HepG2 (cell line): Measurements from ENCODE around the gene CCNF. TPM values are rescaled to one million over a fixed set of nuclear protein-coding genes. Genes with fewer than 3 reads are reported as not detected.

ENCODE experiments used
- ATAC-seq: fragments of 200-7000 bp; cut with Tn5 transposase; 3 replicates; pipeline ENCODE4 v1.9.1; 2020; ENCODE audit warnings: mild to moderate bottlenecking, moderate library complexity
- BruUV-seq: library from RNA; stranded (reverse); fragments of 400-500 nt; replicated peaks from 2 replicates; lab custom pipeline; 2021; lab: Mats Ljungman, UMichigan
- CTCF ChIA-PET: fragments of 300-600 bp; formaldehyde crosslinking; extraction: SDS; loops from one replicate; lab custom pipeline; 2021; ENCODE audit warnings: low total read pairs, inconsistent platforms, low intra/inter-chr PET ratio; lab: Yijun Ruan, JAX
- POLR2A ChIA-PET: fragments of 350-600 bp; sonication (Branson Sonifier 250); formaldehyde crosslinking; loops from one replicate; lab custom pipeline; 2020; ENCODE audit warnings: antibody characterized with exemption, inconsistent platforms; lab: Yijun Ruan, JAX
- DNase-seq: peaks from one replicate; pipeline ENCODE4 v3.0.0-alpha.2; 2015; ENCODE audit warnings: low spot score
- FAIRE-seq: peaks from 3 replicates; lab custom pipeline; 2011; peaks lifted over from hg19 to GRCh38; lab: Jason Lieb, UNC
- H2AFZ ChIP-seq: one replicate; pipeline ENCODE4 v1.6.1; 2011; ENCODE audit warnings: low read length, inconsistent platforms
- H3K27ac ChIP-seq: fragments of 300-600 bp; 3 replicates; pipeline ENCODE4 v1.8.0; 2011; ENCODE audit warnings: mixed run types, mild to moderate bottlenecking, mixed read lengths, low read length, inconsistent platforms; ENCODE audit not compliant: insufficient read depth; ENCODE audit errors: extremely low read length
- H3K27me3 ChIP-seq, 2 experiments: fragments of 200-600 bp in 1 of 2; 2 replicates in 1 of 2; 3 replicates in 1 of 2; pipeline versions ENCODE4 v1.6.0 to v1.8.0; 2011; ENCODE audit warnings: low read length in 2 of 2, mild to moderate bottlenecking in 2 of 2, moderate library complexity in 2 of 2, inconsistent platforms in 1 of 2; ENCODE audit not compliant: insufficient read depth in 2 of 2, control insufficient read depth in 1 of 2
- H3K36me3 ChIP-seq, 2 experiments: fragments of 200-600 bp in 1 of 2; replicated peaks in 1 of 2; 2 replicates in 1 of 2; 3 replicates in 1 of 2; pipeline versions ENCODE4 v1.5.1 to v1.8.0; 2011; ENCODE audit warnings: low read length in 2 of 2, inconsistent platforms in 1 of 2; ENCODE audit not compliant: insufficient read depth in 2 of 2, control insufficient read depth in 1 of 2
- H3K4me1 ChIP-seq: 2 replicates; pipeline ENCODE4 v1.5.1; 2012; ENCODE audit warnings: low read length, inconsistent platforms; ENCODE audit not compliant: insufficient read depth
- H3K4me2 ChIP-seq: 2 replicates; pipeline ENCODE4 v1.6.0; 2011; ENCODE audit warnings: low read depth, low read length, inconsistent platforms
- H3K4me3 ChIP-seq, 3 experiments: fragments of 200-600 bp in 1 of 3; sonication (generic), shearing (Covaris generic) in 1 of 3; replicated peaks in 1 of 3; 2 replicates each; pipeline ENCODE4 v1.5.1; 2011 to 2016; ENCODE audit warnings: low read length in 3 of 3, inconsistent platforms in 2 of 3, low read depth in 2 of 3, mild to moderate bottlenecking in 2 of 3, control low read depth in 1 of 3, mixed read lengths in 1 of 3; ENCODE audit not compliant: insufficient read depth in 1 of 3
- H3K79me2 ChIP-seq: one replicate; pipeline ENCODE4 v1.6.1; 2011; ENCODE audit warnings: low read length, inconsistent platforms; ENCODE audit not compliant: insufficient read depth
- H3K9ac ChIP-seq: 2 replicates; pipeline ENCODE4 v1.6.0; 2011; ENCODE audit warnings: mild to moderate bottlenecking, low read depth, low read length, inconsistent platforms; ENCODE audit not compliant: insufficient read depth
- H3K9me3 ChIP-seq: 2 replicates; pipeline ENCODE4 v1.5.1; 2012; ENCODE audit warnings: mild to moderate bottlenecking, low read length
- H4K20me1 ChIP-seq: 2 replicates; pipeline ENCODE4 v1.6.0; 2011; ENCODE audit warnings: inconsistent platforms, mild to moderate bottlenecking, low read length, moderate library complexity; ENCODE audit not compliant: insufficient read depth
- HMG20A ChIP-seq: IDR thresholded peaks from 2 replicates; pipeline ENCODE4 v1.6.1; 2016; ENCODE audit warnings: borderline replicate concordance
- HMGA1 ChIP-seq: sonication (generic); formaldehyde crosslinking; conservative IDR thresholded peaks from 2 replicates; pipeline ENCODE4 v1.4.0; 2020; ENCODE audit warnings: missing genetic modification reagents
- RAD21 ChIP-seq: fragments of 450-650 bp; formaldehyde crosslinking; IDR thresholded peaks from 2 replicates; pipeline ENCODE4 v1.5.0; 2020; ENCODE audit warnings: mild to moderate bottlenecking
- ZMYM2 ChIP-seq: sonication (generic); formaldehyde crosslinking; IDR thresholded peaks from 2 replicates; pipeline ENCODE4 v1.8.0; 2022; ENCODE audit warnings: mild to moderate bottlenecking, missing genetic modification reagents
- ZNF263 ChIP-seq: sonication (generic); formaldehyde crosslinking; IDR thresholded peaks from 2 replicates; pipeline ENCODE4 v1.4.0; 2020; ENCODE audit warnings: missing genetic modification reagents
- ZNF329 ChIP-seq: sonication (generic); formaldehyde crosslinking; IDR thresholded peaks from 2 replicates; pipeline ENCODE4 v1.9.0; 2021; ENCODE audit warnings: low read depth, mild to moderate bottlenecking, missing genetic modification reagents
- ZNF790 ChIP-seq: sonication (generic); formaldehyde crosslinking; IDR thresholded peaks from 2 replicates; pipeline ENCODE4 v1.8.0; 2022; ENCODE audit warnings: missing genetic modification reagents, mild to moderate bottlenecking, borderline replicate concordance
- WGBS: methylation state at CpG from one replicate; pipeline ENCODE4 v1.1.6; 2017; ENCODE audit warnings: low lambda C conversion rate; 5-methylcytosine and 5-hydroxymethylcytosine counted together
- in situ Hi-C: cut with HindIII; loops from 2 replicates; pipeline ENCODE4 v1.10.0; 2017; ENCODE audit warnings: low pct_unique_long_range_greater_than_20kb; ENCODE audit not compliant: extremely low pct_ligation_motif_present
- intact Hi-C: fragments of 100-400 bp; cut with micrococcal nuclease; formaldehyde crosslinking; loops from one replicate; pipeline ENCODE4 v1.10.0; 2022; ENCODE audit not compliant: unreplicated experiment
- polyA plus RNA-seq, 8 experiments: library from polyadenylated mRNA; depleted of rRNA in 3 of 8; stranded (reverse) in 7 of 8; unstranded in 1 of 8; fragments of >200 nt; fragmentation: Illumina TruSeq in 4 of 8; extraction: Trizol in 4 of 8; gene quantifications; 2 replicates each; pipeline versions ENCODE4 v1.2.1 to v1.2.3, GENCODE V29; 2011 to 2016; ENCODE audit warnings: low read depth in 4 of 8, missing spikeins in 1 of 8, mixed read lengths in 1 of 8; ENCODE audit not compliant: insufficient read depth in 1 of 8
- total RNA-seq, 5 experiments: library from RNA; depleted of rRNA; stranded (reverse); fragments of >200 nt; fragmentation: Illumina TruSeq; extraction: Trizol; gene quantifications; 2 replicates each; pipeline ENCODE4 v1.2.3, GENCODE V29; 2016; ENCODE audit warnings: low read depth in 1 of 5
- TF ChIP-seq, protein P1 (sequence below), 2 experiments: sonication (generic) in 1 of 2; formaldehyde crosslinking in 1 of 2; IDR thresholded peaks; 2 replicates each; pipeline versions ENCODE4 v1.5.1 to v1.6.1; 2011 to 2020; ENCODE audit warnings: borderline replicate concordance in 1 of 2, low read depth in 1 of 2, low read length in 1 of 2, mild to moderate bottlenecking in 1 of 2, missing genetic modification reagents in 1 of 2, moderate library complexity in 1 of 2
- TF ChIP-seq, protein P2 (sequence below): sonication (generic); formaldehyde crosslinking; IDR thresholded peaks from 2 replicates; pipeline ENCODE4 v1.4.0; 2020; ENCODE audit warnings: mild to moderate bottlenecking, missing genetic modification reagents, borderline replicate concordance

The CCNF gene
- total and polyA plus RNA-seq, 2 of the 13 experiments (the other 11 are each of a cell fraction or from before 2014, with no cell fraction given), result 6.4 to 22.8 TPM

- in situ Hi-C loops, result no loop called here
- FAIRE-seq (no peak), DNase-seq (no peak), ATAC-seq (no peak)
- ChIA-PET CTCF (no interaction called here), POLR2A (no interaction called here)
- no peaks in the 10 kb centered on the region for H3K27me3 ChIP-seq
- H3K9me3 ChIP-seq, result no peaks in the 10 kb centered on the region
- no peak overlapping the region for H3K4me3 ChIP-seq
- no peaks in the 10 kb centered on the region for H3K4me1 ChIP-seq
- H3K9ac ChIP-seq, result no peak overlapping the region
- no TSS peak for BruUV-seq
- H2AFZ ChIP-seq, result no peak overlapping the region
- no peak overlapping the region for H3K4me2 ChIP-seq
- WGBS, result 93% methylated on average over 8 of the region's 8 CpGs
- peaks cover 32 to 65% of the 10 kb centered on the region in 2 experiments; a peak in 4 of 5 replicates for H3K36me3 ChIP-seq
- intact Hi-C loops, result no loop called here
- TF ChIP-seq ZMYM2 (no peak), HMG20A (CRISPR knock-in tag) (no peak), ZNF263 (CRISPR knock-in tag) (no peak), RAD21 (no peak), ZNF329 (CRISPR knock-in tag) (no peak), ZNF790 (CRISPR knock-in tag) (no peak), HMGA1 (no peak)
- TF ChIP-seq, protein P1, sequence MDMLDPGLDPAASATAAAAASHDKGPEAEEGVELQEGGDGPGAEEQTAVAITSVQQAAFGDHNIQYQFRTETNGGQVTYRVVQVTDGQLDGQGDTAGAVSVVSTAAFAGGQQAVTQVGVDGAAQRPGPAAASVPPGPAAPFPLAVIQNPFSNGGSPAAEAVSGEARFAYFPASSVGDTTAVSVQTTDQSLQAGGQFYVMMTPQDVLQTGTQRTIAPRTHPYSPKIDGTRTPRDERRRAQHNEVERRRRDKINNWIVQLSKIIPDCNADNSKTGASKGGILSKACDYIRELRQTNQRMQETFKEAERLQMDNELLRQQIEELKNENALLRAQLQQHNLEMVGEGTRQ (IDR thresholded peaks at IDR 0.05; ENCODE audit: low read depth, low read length), result no peak
- TF ChIP-seq, protein P1 (CRISPR knock-in tag; IDR thresholded peaks at IDR 0.05; ENCODE audit: borderline replicate concordance), result no peak
- TF ChIP-seq, protein P2, sequence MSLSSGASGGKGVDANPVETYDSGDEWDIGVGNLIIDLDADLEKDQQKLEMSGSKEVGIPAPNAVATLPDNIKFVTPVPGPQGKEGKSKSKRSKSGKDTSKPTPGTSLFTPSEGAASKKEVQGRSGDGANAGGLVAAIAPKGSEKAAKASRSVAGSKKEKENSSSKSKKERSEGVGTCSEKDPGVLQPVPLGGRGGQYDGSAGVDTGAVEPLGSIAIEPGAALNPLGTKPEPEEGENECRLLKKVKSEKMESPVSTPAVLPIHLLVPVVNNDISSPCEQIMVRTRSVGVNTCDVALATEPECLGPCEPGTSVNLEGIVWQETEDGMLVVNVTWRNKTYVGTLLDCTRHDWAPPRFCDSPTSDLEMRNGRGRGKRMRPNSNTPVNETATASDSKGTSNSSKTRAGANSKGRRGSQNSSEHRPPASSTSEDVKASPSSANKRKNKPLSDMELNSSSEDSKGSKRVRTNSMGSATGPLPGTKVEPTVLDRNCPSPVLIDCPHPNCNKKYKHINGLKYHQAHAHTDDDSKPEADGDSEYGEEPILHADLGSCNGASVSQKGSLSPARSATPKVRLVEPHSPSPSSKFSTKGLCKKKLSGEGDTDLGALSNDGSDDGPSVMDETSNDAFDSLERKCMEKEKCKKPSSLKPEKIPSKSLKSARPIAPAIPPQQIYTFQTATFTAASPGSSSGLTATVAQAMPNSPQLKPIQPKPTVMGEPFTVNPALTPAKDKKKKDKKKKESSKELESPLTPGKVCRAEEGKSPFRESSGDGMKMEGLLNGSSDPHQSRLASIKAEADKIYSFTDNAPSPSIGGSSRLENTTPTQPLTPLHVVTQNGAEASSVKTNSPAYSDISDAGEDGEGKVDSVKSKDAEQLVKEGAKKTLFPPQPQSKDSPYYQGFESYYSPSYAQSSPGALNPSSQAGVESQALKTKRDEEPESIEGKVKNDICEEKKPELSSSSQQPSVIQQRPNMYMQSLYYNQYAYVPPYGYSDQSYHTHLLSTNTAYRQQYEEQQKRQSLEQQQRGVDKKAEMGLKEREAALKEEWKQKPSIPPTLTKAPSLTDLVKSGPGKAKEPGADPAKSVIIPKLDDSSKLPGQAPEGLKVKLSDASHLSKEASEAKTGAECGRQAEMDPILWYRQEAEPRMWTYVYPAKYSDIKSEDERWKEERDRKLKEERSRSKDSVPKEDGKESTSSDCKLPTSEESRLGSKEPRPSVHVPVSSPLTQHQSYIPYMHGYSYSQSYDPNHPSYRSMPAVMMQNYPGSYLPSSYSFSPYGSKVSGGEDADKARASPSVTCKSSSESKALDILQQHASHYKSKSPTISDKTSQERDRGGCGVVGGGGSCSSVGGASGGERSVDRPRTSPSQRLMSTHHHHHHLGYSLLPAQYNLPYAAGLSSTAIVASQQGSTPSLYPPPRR (CRISPR knock-in tag), result no peak
- H4K20me1 ChIP-seq, result no peaks in the 10 kb centered on the region
- H3K79me2 ChIP-seq, result no peaks in the 10 kb centered on the region
- no peak overlapping the region for H3K27ac ChIP-seq
Observed at GRCh38 chr16:2450535-2450934, 21.3 kb downstream of the CCNF start.
